Psoas muscle (tissue), 8 donors: ENCODE measurements around the gene MTUS2. TPM values are rescaled to one million over a fixed set of nuclear protein-coding genes. Genes with fewer than 3 reads are reported as not detected.
"Not testable (repeated sequence)": the region's sequence is repeated elsewhere in the genome, so short reads cannot be mapped to it uniquely, and the experiment has no call there.

Source experiments
- ATAC-seq, 4 donors: fragments of 200-7000 bp; cut with Tn5 transposase; one replicate each; pipeline ENCODE4 v1.9.1; 2020; ENCODE audit warnings: moderate library complexity in 3 of 4, mild to moderate bottlenecking in 2 of 4
- DNase-seq, 2 donors: peaks; one replicate each; pipeline ENCODE4 v3.0.0-alpha.2; 2020
- H3K27ac ChIP-seq: fragments of 200-600 bp; one replicate; pipeline ENCODE4 v1.8.0; 2022
- H3K27me3 ChIP-seq, 3 donors: fragments of 200-600 bp in 1 of 3; one replicate each; pipeline versions ENCODE4 v1.6.1 to v1.8.0; 2013 to 2022; ENCODE audit warnings: low read length in 2 of 3, mild to moderate bottlenecking in 2 of 3, moderate library complexity in 1 of 3; ENCODE audit not compliant: insufficient read depth in 3 of 3
- H3K36me3 ChIP-seq, 2 donors: fragments of 200-600 bp in 1 of 2; one replicate each; pipeline versions ENCODE4 v1.6.1 to v1.8.0; 2013 to 2022; ENCODE audit warnings: low read depth in 1 of 2, mild to moderate bottlenecking in 1 of 2, moderate library complexity in 1 of 2; ENCODE audit not compliant: insufficient read depth in 1 of 2
- H3K4me1 ChIP-seq: fragments of 200-600 bp; one replicate; pipeline ENCODE4 v1.8.0; 2022
- H3K4me3 ChIP-seq: fragments of 200-600 bp; one replicate; pipeline ENCODE4 v1.8.0; 2022; ENCODE audit warnings: mild to moderate bottlenecking
- H3K9me3 ChIP-seq: fragments of 200-600 bp; one replicate; pipeline ENCODE4 v1.8.0; 2022
- WGBS, 3 donors: extraction: QIAGEN DNeasy Blood & Tissue Kit; methylation state at CpG; one replicate each; pipeline versions ENCODE4 v1.1.6 to v1.1.7; 2013; 5-methylcytosine and 5-hydroxymethylcytosine counted together
- intact Hi-C, 2 donors: fragments of 100-400 bp; cut with DNase I; formaldehyde crosslinking; loops; one replicate each; pipeline versions ENCODE4 v1.11.0 to v1.14.2; 2022
- polyA plus RNA-seq, 3 donors: library from polyadenylated mRNA; stranded (reverse); fragments of 200-250 nt; gene quantifications; one replicate each; pipeline ENCODE4 v1.2.3, GENCODE V29; 2013
- total RNA-seq, 4 donors: library from RNA; stranded (reverse); fragmentation: NEBNext Ultra II Directional in 2 of 4; extraction: Animal tissue kit (Norgen Biotek cat#: 25700) in 2 of 4; gene quantifications; one replicate each; pipeline versions ENCODE4 v1.2.1 to v1.2.4, GENCODE V29; 2021 to 2023
- TF ChIP-seq, protein P1 (sequence below): fragments of 200-600 bp; IDR thresholded peaks from one replicate; pipeline ENCODE4 v1.8.0; 2022; ENCODE audit warnings: antibody characterized with exemption
- donor health status: healthy with polysubstance abuse.
- donor health status: DM: no; HTN: no; CAD: no; lungs with moderate emphysema.
- donor health status: Bipolar disorder and iron deficiency.
- donor health status: healthy.
- donor health status: DM: yes; HTN: yes; CAD: no.
- donor health status: DM: no; HTN: no; CAD: no.
- donor health status: DM: no; HTN: no; CAD: no.
- donor health status: DM: yes; HTN: yes; CAD: no.

The MTUS2 gene
- total and polyA plus RNA-seq, 7 donors, result 0.03 to 0.79 (median 0.14) TPM; not detected in 2

- no peak overlapping the region for H3K27ac ChIP-seq
- TF ChIP-seq, protein P1, sequence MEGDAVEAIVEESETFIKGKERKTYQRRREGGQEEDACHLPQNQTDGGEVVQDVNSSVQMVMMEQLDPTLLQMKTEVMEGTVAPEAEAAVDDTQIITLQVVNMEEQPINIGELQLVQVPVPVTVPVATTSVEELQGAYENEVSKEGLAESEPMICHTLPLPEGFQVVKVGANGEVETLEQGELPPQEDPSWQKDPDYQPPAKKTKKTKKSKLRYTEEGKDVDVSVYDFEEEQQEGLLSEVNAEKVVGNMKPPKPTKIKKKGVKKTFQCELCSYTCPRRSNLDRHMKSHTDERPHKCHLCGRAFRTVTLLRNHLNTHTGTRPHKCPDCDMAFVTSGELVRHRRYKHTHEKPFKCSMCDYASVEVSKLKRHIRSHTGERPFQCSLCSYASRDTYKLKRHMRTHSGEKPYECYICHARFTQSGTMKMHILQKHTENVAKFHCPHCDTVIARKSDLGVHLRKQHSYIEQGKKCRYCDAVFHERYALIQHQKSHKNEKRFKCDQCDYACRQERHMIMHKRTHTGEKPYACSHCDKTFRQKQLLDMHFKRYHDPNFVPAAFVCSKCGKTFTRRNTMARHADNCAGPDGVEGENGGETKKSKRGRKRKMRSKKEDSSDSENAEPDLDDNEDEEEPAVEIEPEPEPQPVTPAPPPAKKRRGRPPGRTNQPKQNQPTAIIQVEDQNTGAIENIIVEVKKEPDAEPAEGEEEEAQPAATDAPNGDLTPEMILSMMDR, result no peak
- ATAC-seq (no peak), DNase-seq (no peak)
- no peaks in the 10 kb centered on the region for H3K36me3 ChIP-seq
- 83 to 94% (median 93%) methylated on average over 43 to 44 of the region's 44 CpGs for WGBS, 3 donors
- H3K27me3 ChIP-seq, result no peaks in the 10 kb centered on the region
- intact Hi-C loops, result no loop called here
- H3K9me3 ChIP-seq, result no peaks in the 10 kb centered on the region
- H3K4me3 ChIP-seq, result no peak overlapping the region
- H3K4me1 ChIP-seq, result no peaks in the 10 kb centered on the region
Measured at GRCh38 chr13:29339386-29340272, 519.5 kb downstream of the MTUS2 start.

- H3K27me3 ChIP-seq, H3K9me3 ChIP-seq, ATAC-seq, H3K27ac ChIP-seq, DNase-seq, H3K4me3 ChIP-seq, H3K36me3 ChIP-seq, H3K4me1 ChIP-seq, intact Hi-C loops: not testable (repeated sequence)
- WGBS, 3 donors, result 63 to 78% (median 67%) methylated on average over 7 of the region's 7 CpGs
Measured at GRCh38 chr13:29345860-29346582, 525.9 kb downstream of the MTUS2 start.

DNA sequence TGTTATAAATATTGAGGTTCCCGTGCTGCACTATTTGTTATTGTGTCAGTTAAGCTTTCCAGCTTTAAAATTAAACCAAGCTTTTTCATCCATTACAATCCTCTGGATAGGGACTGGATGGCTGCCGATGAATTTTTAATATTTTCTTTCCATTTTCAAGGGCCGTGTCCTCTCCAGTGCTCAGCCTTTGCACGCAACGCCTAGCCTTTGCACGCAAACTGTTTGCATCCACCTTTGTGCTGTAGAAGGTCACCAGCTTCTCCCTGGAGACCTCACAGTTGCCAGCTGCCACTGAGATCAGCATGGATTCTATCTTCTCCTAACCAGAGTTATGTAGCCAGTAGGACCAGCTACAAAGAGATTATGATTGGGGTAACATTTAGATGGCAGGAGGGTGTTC is 534.9 kb downstream of the MTUS2 start:
- intact Hi-C loops, result no loop called here
- TF ChIP-seq, protein P1, result no peak

GRCh38 chr13:29359181-29359580 is 539.0 kb downstream of the MTUS2 start:
- Histone ChIP-seq H3K27ac (no peak overlapping the region), H3K9me3 (no peaks in the 10 kb centered on the region), H3K4me3 (no peak overlapping the region), H3K27me3 (peaks cover 0 to 19% (median 1%) of the 10 kb centered on the region in 3 donors), H3K36me3 (no peaks in the 10 kb centered on the region), H3K4me1 (no peaks in the 10 kb centered on the region)
- no peak for DNase-seq
- ATAC-seq, result no peak
- WGBS, 3 donors, result 75 to 78% (median 77%) methylated on average over 19 of the region's 19 CpGs
- intact Hi-C loops, result no loop called here
- TF ChIP-seq, protein P1, result no peak

More for the DNA sequence above, 534.9 kb downstream of the MTUS2 start:
- 90 to 94% (median 90%) methylated on average over 6 of the region's 6 CpGs for WGBS, 3 donors
- no peaks in the 10 kb centered on the region for H3K4me1 ChIP-seq
- no peak overlapping the region for H3K4me3 ChIP-seq
- H3K36me3 ChIP-seq, result no peaks in the 10 kb centered on the region
- ATAC-seq (no peak), DNase-seq (no peak)
- H3K27ac ChIP-seq, result no peak overlapping the region
- H3K9me3 ChIP-seq, result no peaks in the 10 kb centered on the region
- peaks cover 0 to 19% (median 1%) of the 10 kb centered on the region in 3 donors for H3K27me3 ChIP-seq

GRCh38 chr13:29361716-29362115 is 541.6 kb downstream of the MTUS2 start:
- TF ChIP-seq, protein P1, result no peak
- 69 to 76% (median 76%) methylated on average over 3 of the region's 3 CpGs for WGBS, 3 donors
- ATAC-seq (no peak), DNase-seq (no peak)
- Histone ChIP-seq H3K4me1 (no peaks in the 10 kb centered on the region), H3K36me3 (no peaks in the 10 kb centered on the region), H3K9me3 (no peaks in the 10 kb centered on the region), H3K27ac (no peak overlapping the region), H3K27me3 (peaks cover 0 to 5% (median 1%) of the 10 kb centered on the region in 3 donors), H3K4me3 (no peak overlapping the region)
- intact Hi-C loops, result no loop called here
